ENCODE measurements around the gene PCYT2.

PCYT2 gene

GRCh38 chr17:81867991-81868673, 43.1 kb downstream of the PCYT2 start:
- no peak for DNase-seq

GRCh38 chr17:81867170-81867990, 43.8 kb downstream of the PCYT2 start:
- DNase-seq: no peak

DNA sequence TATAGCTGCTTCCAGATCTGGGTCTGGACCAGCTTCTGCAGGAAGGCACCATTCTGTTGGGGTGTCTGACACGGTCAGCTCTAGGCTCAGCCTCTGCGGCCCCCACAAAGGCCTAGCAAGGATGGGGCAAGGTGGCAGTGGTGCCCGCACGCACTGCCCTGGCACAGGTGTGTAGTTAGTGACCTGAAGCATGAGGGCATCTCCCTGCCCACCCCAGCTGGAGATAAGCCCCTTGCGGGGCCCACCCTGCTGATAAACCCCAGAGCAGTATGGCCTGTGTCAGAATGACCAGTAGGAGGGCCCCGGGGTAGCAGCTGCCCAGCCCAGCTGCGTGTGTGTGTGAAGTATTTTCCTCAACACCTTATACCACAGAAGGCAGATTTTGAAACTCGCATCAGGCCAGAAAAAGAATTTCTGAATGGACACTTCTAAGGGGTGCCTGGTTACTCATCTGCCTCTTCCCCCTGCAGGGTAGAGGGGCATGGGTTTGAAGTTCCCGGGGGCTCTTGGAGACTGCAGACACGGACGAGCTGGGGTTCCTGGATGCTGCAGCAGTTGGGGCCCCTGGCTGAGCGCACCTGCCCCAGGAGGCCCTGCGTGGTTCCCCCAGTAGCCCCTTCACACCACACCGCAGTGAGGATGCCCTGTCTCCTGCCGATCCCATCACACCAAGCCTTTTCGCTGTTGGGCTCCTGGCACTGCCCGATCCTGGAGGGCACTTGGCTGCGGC, 44.6 kb downstream of the PCYT2 start:
- no peak for DNase-seq

GRCh38 chr17:81865733-81866439, 45.3 kb downstream of the PCYT2 start:
- no peak for DNase-seq

DNA sequence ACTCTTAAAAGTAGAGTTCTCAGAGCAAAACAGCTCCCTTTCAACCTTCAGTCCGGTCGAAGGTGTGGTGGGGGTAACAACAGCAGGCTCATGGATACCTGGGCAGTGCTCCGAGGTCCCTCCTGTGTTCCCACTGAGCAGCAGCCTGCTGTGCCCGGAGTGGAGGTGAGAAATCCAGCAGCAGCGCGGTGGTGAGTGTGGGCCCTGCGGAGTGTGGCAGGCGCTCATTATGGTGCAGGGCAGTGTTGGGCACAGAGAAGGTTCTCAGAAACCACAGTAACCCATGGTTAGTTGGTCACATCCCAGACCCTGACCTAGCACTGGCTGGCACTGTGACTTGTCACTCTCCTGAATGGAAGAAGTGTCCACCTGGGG, 45.9 kb downstream of the PCYT2 start:
- DNase-seq: no peak

- DNase-seq: no peak
Observed at GRCh38 chr17:81863833-81864768, 47.1 kb downstream of the PCYT2 start.

DNA sequence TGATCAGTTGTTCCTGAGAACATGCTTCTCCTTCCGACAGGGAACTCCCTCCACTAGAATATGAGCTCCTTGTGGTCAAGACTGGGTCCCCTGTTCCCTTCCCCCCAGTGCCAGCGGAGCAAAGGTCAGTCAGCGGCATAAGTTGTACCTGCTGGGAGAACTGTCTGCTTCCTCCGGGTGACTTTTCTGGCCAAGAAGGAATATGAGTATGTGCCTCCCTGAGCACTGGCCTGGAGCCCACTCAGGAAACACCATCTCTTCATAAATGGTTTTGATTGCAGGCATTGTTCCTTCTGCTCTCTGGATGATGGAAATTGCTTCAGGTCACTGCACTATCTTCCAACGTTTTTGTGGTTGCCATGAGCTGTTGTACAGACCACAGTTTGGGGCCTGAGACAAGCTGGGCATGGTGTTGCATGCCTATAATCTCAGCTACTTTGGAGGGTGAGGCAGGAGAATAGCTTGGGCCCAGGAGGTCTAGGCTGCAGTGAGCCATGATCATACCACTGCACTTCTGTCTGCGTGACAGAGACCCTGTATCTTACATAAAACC, 48.0 kb downstream of the PCYT2 start:
- DNase-seq: no peak

DNA sequence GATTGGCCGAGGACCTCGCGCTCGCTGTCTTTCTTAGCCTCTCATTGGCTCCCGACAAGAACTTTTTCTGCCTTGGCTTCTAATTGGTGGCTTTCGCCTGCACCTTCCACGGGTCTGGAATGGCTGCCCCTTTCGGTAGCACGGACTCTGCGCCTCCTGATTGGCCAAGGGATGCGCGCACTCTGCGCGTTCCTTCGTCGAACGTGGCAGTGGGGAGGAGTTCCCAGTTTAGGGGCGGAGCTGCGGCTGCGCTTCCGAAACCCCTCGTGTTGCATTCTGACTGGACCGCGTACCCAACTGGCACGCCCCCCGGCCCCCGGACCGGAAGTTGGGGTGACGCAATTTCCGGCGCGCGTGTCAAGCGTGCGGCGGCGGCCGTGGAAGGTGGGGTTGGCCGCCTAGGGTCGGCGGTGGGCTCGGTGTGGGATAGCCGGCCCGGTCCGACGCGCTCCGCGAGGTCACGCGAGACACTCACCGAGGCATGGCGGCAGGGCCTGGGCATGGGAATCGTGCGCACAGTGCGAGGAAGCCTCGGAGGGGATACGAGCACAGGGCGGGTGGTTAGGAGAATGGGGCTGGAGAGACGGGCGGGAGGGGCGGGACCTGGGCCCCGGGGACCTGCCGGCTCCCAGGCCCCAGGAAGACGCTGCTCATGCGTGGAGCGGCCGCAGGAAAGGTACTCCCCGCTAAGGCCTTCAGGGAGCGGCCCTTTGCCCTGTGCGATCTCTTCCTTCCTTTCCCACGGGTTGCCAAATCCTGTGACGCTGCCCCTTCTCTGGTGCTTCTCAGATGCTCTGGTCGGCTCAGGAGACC, 50.2 kb downstream of the PCYT2 start:
- DNase-seq: peak; percentile 92

DNA sequence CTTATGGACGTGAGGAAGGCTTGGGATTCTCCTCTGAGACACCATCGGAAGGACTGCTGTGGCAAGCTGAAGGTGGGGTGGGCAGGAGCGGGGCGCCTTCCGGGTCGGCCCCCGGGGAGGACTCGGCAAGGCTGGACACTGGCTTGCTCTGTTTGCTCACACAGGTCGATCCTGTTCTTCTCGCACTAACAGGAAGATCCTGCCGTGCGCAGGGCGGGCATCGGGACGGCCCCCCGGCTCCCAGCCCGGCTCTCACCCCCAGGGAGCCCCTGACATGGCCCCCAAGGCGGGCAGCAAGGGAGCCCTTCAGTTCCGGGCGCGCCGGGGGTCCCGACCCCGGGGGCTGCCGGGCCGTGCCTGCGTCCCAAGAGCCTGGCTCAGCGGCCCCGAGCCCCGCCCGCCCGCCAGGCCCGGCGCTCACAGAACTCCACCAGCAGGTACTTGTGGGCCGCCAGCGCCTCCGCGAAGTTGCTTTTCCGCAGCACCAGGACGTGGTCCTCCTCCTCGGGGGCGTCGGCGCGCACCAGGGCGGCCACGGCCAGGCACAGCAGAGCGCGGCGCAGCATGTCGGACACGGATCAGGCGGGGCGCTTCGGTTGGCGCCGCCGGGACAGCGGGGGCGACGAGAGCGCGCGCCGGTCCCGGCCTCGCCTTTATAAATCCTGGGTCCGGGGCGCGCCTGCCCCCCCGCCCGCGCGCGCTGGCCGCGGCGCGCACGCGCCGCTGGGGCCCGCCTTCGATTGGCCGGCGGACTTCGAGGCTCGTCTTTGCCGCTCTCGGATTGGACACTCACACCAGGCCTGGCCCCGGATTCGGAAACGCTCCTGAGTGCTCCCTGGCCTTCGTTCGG, 51.1 kb downstream of the PCYT2 start, which contains the start of gene P4HB:
P4HB (minus strand) TSS at position 630 of the 850 bp plus-strand sequence; CDS start at position 566, 64 bp downstream.
- no peak for DNase-seq

- no peak for DNase-seq
Observed at GRCh38 chr17:81858967-81859905, 52.0 kb downstream of the PCYT2 start.

DNA sequence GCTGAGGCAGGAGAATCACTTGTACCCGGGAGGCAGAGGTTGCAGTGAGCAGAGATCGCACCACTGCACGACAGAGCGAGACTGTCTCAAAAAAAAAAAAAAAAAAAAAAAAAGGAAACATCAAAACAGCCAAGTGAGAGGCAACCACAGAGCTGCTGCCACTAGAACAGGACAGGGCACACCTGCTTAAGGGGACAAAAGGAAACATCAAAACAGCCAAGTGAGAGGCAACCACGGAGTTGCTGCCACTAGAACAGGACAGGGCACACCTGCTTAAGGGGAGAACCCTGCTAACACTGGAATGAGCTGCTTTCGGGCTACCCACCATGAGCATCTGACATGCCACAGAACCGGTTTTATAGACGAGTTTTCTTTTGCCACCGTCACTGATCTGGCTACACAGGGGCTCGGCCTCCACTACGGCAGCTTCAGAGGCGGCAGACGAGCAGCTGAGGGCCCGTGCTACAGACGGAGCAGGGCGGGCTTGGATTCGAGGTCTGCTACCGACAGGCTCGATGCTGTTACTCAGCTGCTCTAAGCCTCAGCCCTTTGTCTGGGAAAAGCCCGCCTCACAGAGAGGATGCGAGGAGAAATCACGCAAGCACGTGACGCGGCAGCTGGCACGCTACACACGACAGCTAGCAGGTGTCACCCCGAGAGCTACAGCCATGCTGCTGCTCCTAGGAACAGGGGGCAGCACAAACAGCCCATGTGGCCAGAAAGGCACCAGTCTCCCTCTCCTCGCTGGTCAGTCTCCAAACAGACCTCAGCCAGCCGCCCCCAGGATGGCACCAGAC, 52.8 kb downstream of the PCYT2 start:
- no peak for DNase-seq

DNA sequence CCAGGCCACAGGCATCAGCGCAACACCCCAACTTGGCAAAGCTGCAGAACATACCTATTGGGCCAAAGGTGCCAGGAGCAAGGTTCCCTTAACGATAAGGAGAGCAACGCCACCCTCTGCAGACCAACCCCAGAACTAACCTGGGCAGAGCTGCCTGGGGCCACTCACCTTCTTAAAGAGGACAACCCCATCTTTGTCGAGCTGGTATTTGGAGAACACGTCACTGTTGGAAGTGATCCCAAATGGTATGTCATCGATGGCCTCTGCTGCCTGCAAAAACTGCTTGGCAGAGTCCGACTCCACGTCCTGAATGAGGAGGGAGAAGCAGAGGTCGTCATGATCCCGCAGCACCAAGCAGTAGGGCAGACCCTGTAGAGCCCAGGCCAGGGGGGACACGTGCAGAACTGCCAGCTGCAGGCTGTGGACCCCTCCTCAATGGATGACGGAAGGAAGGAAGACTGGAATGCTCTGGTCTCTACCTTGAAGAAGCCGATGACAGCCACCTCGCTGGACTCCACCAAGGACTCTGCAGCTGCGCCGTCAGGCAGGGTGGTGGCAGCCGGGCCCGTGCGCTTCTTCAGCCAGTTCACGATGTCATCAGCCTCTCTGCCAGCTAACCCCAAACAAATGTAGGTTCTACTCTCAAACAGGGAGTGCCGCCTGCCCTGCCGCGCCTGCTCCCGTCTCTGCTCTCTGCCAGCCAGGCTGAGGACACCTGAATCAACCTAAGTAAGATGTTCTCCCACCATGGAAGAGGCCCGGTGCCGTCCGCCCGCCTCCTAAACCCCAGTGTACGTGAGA, 56.0 kb downstream of the PCYT2 start:
- no peak for DNase-seq

- DNase-seq: no peak
Observed at GRCh38 chr17:81852237-81852636, 59.0 kb downstream of the PCYT2 start.

DNA sequence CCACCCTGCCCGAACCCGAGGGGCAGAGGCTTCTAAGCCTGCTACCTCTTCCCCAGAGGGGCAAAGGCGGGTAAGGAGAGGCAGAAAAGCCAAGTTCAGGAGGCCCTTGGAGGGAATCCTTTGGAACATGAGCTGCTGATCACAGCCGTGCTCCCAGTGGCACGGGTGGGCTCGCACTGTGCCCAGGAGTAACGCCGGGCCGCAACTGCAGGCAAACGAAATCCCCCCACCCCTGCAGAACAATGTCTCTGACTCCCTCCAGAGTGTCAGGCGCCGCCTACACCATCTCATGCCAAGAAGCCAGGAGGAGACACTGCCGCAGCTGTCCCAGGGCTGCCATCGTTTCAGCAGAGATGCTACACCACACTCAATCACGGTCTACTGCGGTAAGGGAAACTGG, 59.8 kb downstream of the PCYT2 start:
- no peak for DNase-seq

Data from NCI-H187 treated with DMSO at 0.1 percent for 48 hours (cell line).